Suppressor macrophage (primary cell): ENCODE results near the gene TEX54.
"Not testable (repeated sequence)": the region's sequence is repeated elsewhere in the genome, so short reads cannot be mapped to it uniquely, and the experiment has no call there.

ENCODE experiments used
- DNase-seq, 4 experiments: peaks; one replicate each; pipeline ENCODE4 v3.0.0-alpha.2; 2020 to 2022

TEX54 gene

GRCh38 chr11:62830904-62831519 lies 1.6 kb downstream of the TEX54 start:
- DNase-seq, result no peak

DNA sequence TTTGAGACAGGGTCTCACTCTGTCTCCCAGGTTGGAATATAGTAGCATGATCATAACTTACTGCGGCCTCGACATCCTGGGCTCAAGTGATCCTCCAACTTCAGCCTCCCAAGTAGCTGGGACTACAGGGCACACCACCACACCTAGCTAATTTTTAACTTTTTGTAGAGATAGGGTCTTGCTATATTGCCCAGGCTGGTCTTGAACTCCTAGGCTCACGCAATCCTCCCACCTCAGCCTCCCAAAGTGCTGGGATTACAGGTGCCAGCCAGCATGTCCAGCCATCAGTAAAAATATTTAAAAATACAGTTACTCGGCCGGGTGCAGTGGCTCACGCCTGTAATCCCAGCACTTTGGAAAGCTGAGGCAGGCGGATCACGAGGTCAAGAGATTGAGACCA lies 4.5 kb downstream of the TEX54 start:
- not testable (repeated sequence) for DNase-seq

DNA sequence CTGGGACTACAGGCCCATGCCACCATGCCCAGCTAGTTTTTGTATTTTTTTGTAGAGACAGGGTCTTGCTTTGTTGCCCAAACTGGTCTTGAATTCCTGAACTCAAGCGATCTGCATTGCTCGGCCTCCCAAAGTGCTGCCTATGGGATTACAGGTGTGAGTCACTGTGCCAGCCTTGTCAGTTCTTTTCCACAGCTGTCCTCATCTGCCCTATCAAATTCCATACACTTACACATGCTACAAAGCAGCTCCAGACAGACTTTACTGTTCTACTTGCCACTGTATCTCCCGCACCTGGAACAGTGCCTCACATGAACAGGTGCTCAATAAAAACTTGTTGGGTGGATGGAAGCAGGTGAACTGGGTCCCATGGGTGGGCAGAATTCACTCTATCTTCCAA lies 9.0 kb downstream of the TEX54 start:
- no peak for DNase-seq

- DNase-seq, result peak in 2 of 4 experiments; percentile 35 to 41
Measured at GRCh38 chr11:62817129-62817528, 15.5 kb downstream of the TEX54 start.

DNA sequence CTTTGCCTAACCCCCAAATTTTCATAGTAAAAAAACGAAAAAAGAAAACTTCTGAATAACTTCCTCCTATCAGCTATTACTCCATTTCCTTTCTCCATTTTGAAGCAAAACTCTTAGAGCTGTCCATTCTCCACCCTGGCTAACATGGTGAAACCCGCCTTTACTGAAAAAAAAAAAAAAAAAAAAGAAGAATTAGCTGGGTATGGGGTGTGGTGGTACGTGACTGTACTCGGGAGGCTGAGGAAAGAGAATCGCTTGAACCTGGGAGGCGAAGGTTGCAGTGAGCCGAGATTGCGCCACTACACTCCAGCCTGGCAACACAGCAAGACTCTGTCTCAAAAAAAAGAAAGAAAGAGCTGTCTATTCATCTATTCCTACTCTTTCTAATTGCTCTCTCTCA lies 16.1 kb downstream of the TEX54 start:
- DNase-seq, result peak in 3 of 4 experiments; percentile 53 to 72 (median 71)

DNA sequence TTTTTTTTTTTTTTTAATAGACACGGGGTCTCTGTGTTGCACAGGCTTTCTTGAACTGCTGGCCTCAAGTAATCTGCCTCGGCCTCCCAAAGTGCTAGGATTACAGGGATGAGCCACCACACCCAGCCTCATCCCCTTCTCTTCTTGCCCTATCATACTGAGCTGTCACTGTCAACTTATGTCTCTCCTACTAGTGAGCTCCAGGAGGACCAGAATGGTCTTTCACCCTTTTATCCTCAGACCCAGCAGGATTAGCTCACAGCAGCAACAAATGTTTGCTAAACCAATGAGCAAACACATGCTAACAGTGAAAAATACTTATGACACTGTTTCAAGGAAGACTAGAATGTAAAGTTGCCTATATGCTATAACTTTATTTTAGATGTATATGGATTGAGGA lies 21.0 kb downstream of the TEX54 start:
- no peak for DNase-seq

DNA sequence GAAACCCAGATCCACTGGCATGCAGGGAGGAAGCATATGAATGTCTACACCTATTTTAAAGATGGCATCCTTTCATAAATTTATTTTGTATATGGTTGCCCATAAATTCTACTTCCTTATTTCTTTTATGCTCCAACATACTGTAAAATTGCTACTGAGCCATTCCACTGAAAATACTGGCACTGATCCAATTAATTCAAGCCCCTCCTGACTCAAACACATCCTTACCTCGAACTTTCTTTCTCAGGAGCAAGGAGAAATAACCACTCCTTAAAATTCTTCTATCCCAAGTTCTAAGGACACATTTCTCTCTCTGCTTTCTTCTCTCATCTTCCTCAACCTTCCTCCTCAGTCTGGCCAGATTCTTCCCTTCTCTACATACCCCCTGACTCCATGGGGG lies 21.9 kb downstream of the TEX54 start:
- DNase-seq, result no peak

- peak; percentile 84 to 94 (median 91) for DNase-seq
Measured at GRCh38 chr11:62806611-62807121, 26.0 kb downstream of the TEX54 start.

DNA sequence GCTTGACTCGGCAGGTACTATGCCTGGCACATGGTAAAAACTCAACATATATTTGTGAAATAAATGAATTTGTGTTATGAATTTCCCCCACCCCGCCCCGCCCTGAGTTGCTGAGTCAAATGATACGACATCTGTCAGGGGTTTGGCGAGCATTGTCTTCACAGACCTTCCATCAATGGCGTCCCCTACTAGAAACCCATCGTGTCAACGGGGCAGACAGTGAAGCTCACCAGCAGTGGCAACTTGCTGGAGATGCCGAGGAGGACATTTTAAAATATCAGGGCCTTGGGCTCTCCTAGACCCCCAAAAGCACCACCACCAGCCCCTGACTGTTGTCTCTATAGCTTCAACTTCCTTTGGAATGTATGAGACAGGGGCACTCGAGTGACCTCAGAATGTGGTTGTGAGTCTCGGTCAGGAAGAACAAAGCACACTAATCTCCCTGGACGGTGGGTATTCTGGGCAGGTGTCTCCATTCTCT lies 26.6 kb downstream of the TEX54 start:
- DNase-seq, result peak in 3 of 4 experiments; percentile 11 to 20 (median 15)

- DNase-seq, result peak; percentile 97 to 100 (median 99)
Measured at GRCh38 chr11:62805076-62805892, 27.4 kb downstream of the TEX54 start, which contains the start of gene NXF1. NXF1 (minus strand) TSS chr11:62805440; CDS start chr11:62805356, 84 bp downstream.

GRCh38 chr11:62804310-62805075 lies 28.1 kb downstream of the TEX54 start:
- DNase-seq, result peak; percentile 42 to 69 (median 59)

DNA sequence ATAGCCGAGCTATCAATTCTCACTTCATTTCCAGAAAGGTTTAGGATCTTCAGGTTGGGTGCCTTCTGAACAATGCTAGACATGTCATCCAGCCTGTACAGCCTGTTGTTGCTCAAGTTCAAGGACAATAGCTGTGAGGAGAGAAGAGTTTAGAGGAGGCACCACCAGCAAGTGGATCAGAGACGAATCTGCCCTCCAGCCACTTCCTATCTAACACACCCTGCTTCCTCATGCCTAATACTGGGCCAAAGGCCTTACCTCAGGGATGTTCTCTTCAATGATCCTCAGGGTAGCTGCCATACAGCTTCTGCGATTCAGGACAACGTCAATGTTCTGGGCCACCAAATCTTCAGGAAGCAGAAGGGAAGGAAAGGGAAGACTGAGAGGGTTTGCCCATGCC lies 31.6 kb downstream of the TEX54 start:
- DNase-seq, result no peak

DNA sequence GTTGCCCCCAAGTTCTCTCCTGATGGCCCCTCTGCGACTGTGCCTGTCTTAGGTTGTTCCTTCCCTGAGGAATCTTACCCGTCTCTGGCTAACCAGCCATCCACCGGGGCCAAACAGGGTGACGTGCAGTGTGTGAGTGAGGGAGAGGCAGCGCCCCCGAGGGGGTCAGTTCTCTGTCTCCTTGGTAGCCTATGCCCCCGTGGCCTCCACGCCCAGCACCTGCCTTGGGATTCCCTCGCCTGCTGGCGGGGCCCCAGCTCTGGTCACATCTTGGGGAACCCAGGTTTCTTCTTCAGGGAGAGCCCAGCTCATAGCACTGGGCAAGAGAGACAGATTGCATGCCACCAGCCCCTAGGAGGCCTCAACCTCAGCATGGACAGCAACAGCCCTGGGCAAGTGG lies 33.2 kb downstream of the TEX54 start:
- no peak for DNase-seq

GRCh38 chr11:62796281-62796680 lies 36.4 kb downstream of the TEX54 start:
- DNase-seq, result no peak

DNA sequence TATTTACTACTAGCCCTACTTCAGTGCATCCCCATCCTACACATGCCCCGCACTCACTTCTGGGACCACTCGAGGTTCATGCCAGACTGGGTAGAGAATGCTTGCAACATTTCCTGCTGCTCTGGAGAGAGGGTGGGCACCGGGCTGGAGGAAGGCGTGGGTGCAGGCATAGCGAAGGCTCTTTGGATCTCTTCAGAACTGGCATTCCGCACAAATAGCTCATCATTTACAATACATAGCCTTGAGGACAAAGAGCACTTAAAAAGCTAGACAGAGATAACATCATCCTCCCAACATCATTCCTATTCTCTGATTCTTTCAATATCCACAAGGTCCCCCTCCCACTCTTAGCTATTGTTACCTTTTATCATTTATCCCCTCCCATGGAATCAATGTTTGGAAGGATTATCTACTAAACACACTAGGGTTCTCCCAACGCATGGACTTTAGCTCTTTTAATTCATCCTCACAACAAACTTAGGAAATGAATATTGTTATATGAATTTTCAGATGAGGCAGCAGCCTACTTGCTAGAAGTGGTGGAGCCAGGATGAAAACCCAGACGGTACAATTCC lies 38.4 kb downstream of the TEX54 start:
- no peak for DNase-seq

- peak in 1 of 4 experiments; percentile 21 for DNase-seq
Measured at GRCh38 chr11:62792202-62792575, 40.5 kb downstream of the TEX54 start.

- DNase-seq, result peak; percentile 86 to 95 (median 90)
Measured at GRCh38 chr11:62791501-62792201, 41.0 kb downstream of the TEX54 start, which contains the start of gene TMEM223. TMEM223 (minus strand) TSS chr11:62792006; CDS start chr11:62791994, 12 bp downstream.

GRCh38 chr11:62789576-62789975 lies 43.1 kb downstream of the TEX54 start:
- DNase-seq, result no peak

- no peak for DNase-seq
Measured at GRCh38 chr11:62788991-62789390, 43.6 kb downstream of the TEX54 start.

DNA sequence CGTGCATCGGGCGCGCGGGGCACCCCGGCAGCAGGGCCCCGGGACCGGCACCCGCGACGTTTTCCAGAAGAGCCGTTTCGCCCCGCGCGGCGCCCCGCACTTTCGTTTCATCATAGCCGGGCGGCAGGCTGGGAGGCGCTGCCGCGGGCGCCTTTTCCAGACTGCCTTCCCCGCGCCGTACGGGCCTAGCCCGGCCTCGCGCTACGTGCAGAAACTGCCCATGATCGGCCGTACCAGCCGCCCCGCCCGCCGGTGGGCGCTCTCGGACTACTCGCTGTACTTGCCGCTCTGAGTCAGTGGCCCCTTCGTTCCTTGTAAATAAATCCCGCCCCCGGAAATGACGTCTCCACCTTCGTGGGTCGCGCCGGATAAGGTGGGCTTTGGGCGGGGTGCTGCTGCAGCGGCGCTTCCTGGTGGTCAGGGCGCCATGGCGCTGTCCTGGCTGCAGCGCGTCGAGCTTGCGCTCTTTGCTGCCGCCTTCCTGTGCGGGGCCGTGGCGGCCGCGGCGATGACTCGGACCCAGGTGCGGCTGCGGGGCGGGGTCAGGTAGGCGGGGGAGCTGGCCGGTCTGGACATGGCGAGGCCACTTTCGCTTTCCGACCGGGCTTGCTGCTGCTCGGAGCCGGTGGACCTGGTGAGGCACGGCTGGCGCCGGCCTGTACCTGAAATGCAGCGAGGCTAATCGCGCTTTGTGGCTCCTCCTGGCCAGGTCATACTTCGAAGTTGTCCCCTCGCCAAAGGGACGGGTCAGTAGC lies 45.5 kb downstream of the TEX54 start, which contains the start of gene TMEM179B:
TSS of gene TMEM179B (plus strand) at position 398 of the 755 bp plus-strand sequence. CDS start at position 428, 30 bp downstream.
- peak; percentile 99 to 100 (median 100) for DNase-seq
